ENCODE measurements around the gene CRNN.

The CRNN gene

GRCh38 chr1:152448496-152448895 lies 34.4 kb upstream of the CRNN start:
- Histone ChIP-seq H3F3A (ENCODE audit: control insufficient read depth, insufficient read depth) (no peaks in the 10 kb centered on the region), H3K9me2 (replicated peaks; ENCODE audit: control insufficient read depth, low read length) (no peaks in the 10 kb centered on the region), H3K36me3 (ENCODE audit: control insufficient read depth, low read length) (no peaks in the 10 kb centered on the region), H3K4me1 (ENCODE audit: control insufficient read depth, low read length) (no peaks in the 10 kb centered on the region), H3K79me2 (ENCODE audit: control insufficient read depth, low read length) (no peaks in the 10 kb centered on the region), H3K9me3 (ENCODE audit: control insufficient read depth, insufficient read depth, low read length) (no peaks in the 10 kb centered on the region), H3K4me2 (ENCODE audit: low read length) (no peak overlapping the region), H3K27ac (ENCODE audit: low read depth, low read length) (no peak overlapping the region), H3K27me3 (ENCODE audit: control insufficient read depth, low read length) (0 out of 2 replicates have a peak, but pooled peaks cover 6% of the 10 kb centered on the region), H4K20me1 (ENCODE audit: control insufficient read depth, insufficient read depth, low read depth, low read length) (no peaks in the 10 kb centered on the region), H3K4me3 (ENCODE audit: low read length) (no peak overlapping the region)
- TF ChIP-seq EZH2phosphoT487 (IDR thresholded peaks at IDR 0.05; ENCODE audit: borderline replicate concordance, low read length) (no peak), CTCF (IDR thresholded peaks at IDR 0.05; ENCODE audit: low read depth, low read length, poor library complexity, severe bottlenecking) (no peak)

- H3K27me3 ChIP-seq (ENCODE audit: control insufficient read depth, low read length): 0 out of 2 replicates have a peak, but pooled peaks cover 6% of the 10 kb centered on the region
- no peaks in the 10 kb centered on the region for H3K36me3 ChIP-seq (ENCODE audit: control insufficient read depth, low read length)
- H3K9me2 ChIP-seq (replicated peaks; ENCODE audit: control insufficient read depth, low read length): no peaks in the 10 kb centered on the region
- no peak overlapping the region for H3K4me2 ChIP-seq (ENCODE audit: low read length)
- no peaks in the 10 kb centered on the region for H3K9me3 ChIP-seq (ENCODE audit: control insufficient read depth, insufficient read depth, low read length)
- H3F3A ChIP-seq (ENCODE audit: control insufficient read depth, insufficient read depth): no peaks in the 10 kb centered on the region
- no peak overlapping the region for H3K27ac ChIP-seq (ENCODE audit: low read depth, low read length)
- TF ChIP-seq EZH2phosphoT487 (IDR thresholded peaks at IDR 0.05; ENCODE audit: borderline replicate concordance, low read length): no peak
- no peak for TF ChIP-seq CTCF (IDR thresholded peaks at IDR 0.05; ENCODE audit: low read depth, low read length, poor library complexity, severe bottlenecking)
- H3K4me3 ChIP-seq (ENCODE audit: low read length): no peak overlapping the region
- H3K4me1 ChIP-seq (ENCODE audit: control insufficient read depth, low read length): no peaks in the 10 kb centered on the region
- H4K20me1 ChIP-seq (ENCODE audit: control insufficient read depth, insufficient read depth, low read depth, low read length): no peaks in the 10 kb centered on the region
- no peaks in the 10 kb centered on the region for H3K79me2 ChIP-seq (ENCODE audit: control insufficient read depth, low read length)
Measured at GRCh38 chr1:152448095-152448494, 34.0 kb upstream of the CRNN start.

- no peaks in the 10 kb centered on the region for H3K36me3 ChIP-seq (ENCODE audit: control insufficient read depth, low read length)
- H3K4me2 ChIP-seq (ENCODE audit: low read length): no peak overlapping the region
- H4K20me1 ChIP-seq (ENCODE audit: control insufficient read depth, insufficient read depth, low read depth, low read length): no peaks in the 10 kb centered on the region
- 0 out of 2 replicates have a peak, but pooled peaks cover 6% of the 10 kb centered on the region for H3K27me3 ChIP-seq (ENCODE audit: control insufficient read depth, low read length)
- no peak for TF ChIP-seq EZH2phosphoT487 (IDR thresholded peaks at IDR 0.05; ENCODE audit: borderline replicate concordance, low read length)
- TF ChIP-seq CTCF (IDR thresholded peaks at IDR 0.05; ENCODE audit: low read depth, low read length, poor library complexity, severe bottlenecking): no peak
- H3F3A ChIP-seq (ENCODE audit: control insufficient read depth, insufficient read depth): no peaks in the 10 kb centered on the region
- H3K79me2 ChIP-seq (ENCODE audit: control insufficient read depth, low read length): no peaks in the 10 kb centered on the region
- no peaks in the 10 kb centered on the region for H3K4me1 ChIP-seq (ENCODE audit: control insufficient read depth, low read length)
- no peaks in the 10 kb centered on the region for H3K9me3 ChIP-seq (ENCODE audit: control insufficient read depth, insufficient read depth, low read length)
- no peak overlapping the region for H3K4me3 ChIP-seq (ENCODE audit: low read length)
- H3K9me2 ChIP-seq (replicated peaks; ENCODE audit: control insufficient read depth, low read length): no peaks in the 10 kb centered on the region
- H3K27ac ChIP-seq (ENCODE audit: low read depth, low read length): no peak overlapping the region
Measured at GRCh38 chr1:152447484-152447883, 33.4 kb upstream of the CRNN start.
